Measurements from ENCODE around the gene ACER3.
A peak's percentile ranks its signal among the peaks of the same experiment; 100 is the strongest.

Gene ACER3

GRCh38 chr11:76837696-76838677 lies 22.7 kb upstream of the ACER3 start:
- no peak overlapping the region for H4K91ac ChIP-seq (ENCODE audit: low read depth, low read length)
- H4K8ac ChIP-seq (ENCODE audit: low read depth, low read length), result no peak overlapping the region
- no peaks in the 10 kb centered on the region for H3K36me3 ChIP-seq (ENCODE audit: control insufficient read depth in 1 of 2, insufficient read depth in 2 of 2, low read length in 2 of 2)
- H2AFZ ChIP-seq (ENCODE audit: insufficient read depth, low read length, poor library complexity), result no peak overlapping the region
- no peak overlapping the region for H2BK5ac ChIP-seq (ENCODE audit: low read depth, low read length, poor library complexity)
- H3K18ac ChIP-seq (ENCODE audit: low read length), result no peak overlapping the region
- no peak overlapping the region for H3K14ac ChIP-seq (ENCODE audit: low read length)
- no peak for DNase-seq
- WGBS (ENCODE audit: extremely low coverage, insufficient coverage, insufficient read length), result no CpG with 5 or more reads among the region's 7 CpGs
- no peak overlapping the region for H4K12ac ChIP-seq (ENCODE audit: low read depth, low read length)
- no peak overlapping the region for H3K4ac ChIP-seq (ENCODE audit: low read depth, low read length)
- no peaks in the 10 kb centered on the region for H3K79me2 ChIP-seq (ENCODE audit: control insufficient read depth, insufficient read depth, low read length, poor library complexity)
- no peak overlapping the region for H3K9ac ChIP-seq (ENCODE audit: low read length)
- H3K79me1 ChIP-seq (ENCODE audit: low read length), result no peaks in the 10 kb centered on the region
- no peak overlapping the region for H3K23ac ChIP-seq (ENCODE audit: low read length)
- no peak overlapping the region for H3K4me2 ChIP-seq (ENCODE audit: low read length)
- no peak overlapping the region for H2BK120ac ChIP-seq (ENCODE audit: insufficient read depth, low read length, poor library complexity)
- no peaks in the 10 kb centered on the region for H3K9me3 ChIP-seq (ENCODE audit: insufficient read depth, low read depth, low read length)
- H3K27me3 ChIP-seq (ENCODE audit: insufficient read depth, low read length), result no peaks in the 10 kb centered on the region
- H3K4me1 ChIP-seq (ENCODE audit: control insufficient read depth in 1 of 2, insufficient read depth in 2 of 2, low read length in 2 of 2), result peaks cover 4% of the 10 kb centered on the region in 2 experiments
- no peak overlapping the region for H3K4me3 ChIP-seq (ENCODE audit: low read depth, low read length)
- no peak overlapping the region for H2AK5ac ChIP-seq (ENCODE audit: low read length)
- no peak overlapping the region for H2BK12ac ChIP-seq (ENCODE audit: low read length)
- H3K27ac ChIP-seq (ENCODE audit: low read depth, low read length), result no peak overlapping the region

DNA sequence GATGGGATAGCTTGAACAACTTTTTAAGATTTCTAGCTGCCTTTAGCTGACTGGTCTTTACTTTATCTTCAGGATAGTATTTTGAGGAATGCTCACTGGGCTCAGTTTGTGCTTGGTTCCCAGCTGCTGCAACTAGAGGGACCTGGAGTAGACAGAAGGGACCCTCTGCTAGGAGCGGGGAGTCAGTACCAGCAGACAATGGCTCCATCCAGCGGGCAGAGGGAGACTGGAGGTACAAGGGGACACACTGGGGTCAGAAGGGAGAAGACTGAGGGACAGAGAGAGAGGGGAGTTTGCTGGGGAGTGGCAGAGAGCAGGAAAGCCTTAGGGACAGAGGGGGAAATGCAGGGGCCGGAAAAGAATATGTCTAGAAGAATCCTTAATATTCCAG lies 22.0 kb upstream of the ACER3 start:
- H3K79me1 ChIP-seq (ENCODE audit: low read length), result no peaks in the 10 kb centered on the region
- H3K27me3 ChIP-seq (ENCODE audit: insufficient read depth, low read length), result no peaks in the 10 kb centered on the region
- no peak overlapping the region for H3K9ac ChIP-seq (ENCODE audit: low read length)
- no peak overlapping the region for H2AFZ ChIP-seq (ENCODE audit: insufficient read depth, low read length, poor library complexity)
- no peak overlapping the region for H3K4ac ChIP-seq (ENCODE audit: low read depth, low read length)
- no peaks in the 10 kb centered on the region for H3K79me2 ChIP-seq (ENCODE audit: control insufficient read depth, insufficient read depth, low read length, poor library complexity)
- H3K36me3 ChIP-seq (ENCODE audit: control insufficient read depth in 1 of 2, insufficient read depth in 2 of 2, low read length in 2 of 2), result no peaks in the 10 kb centered on the region
- H2BK12ac ChIP-seq (ENCODE audit: low read length), result no peak overlapping the region
- no peak overlapping the region for H2AK5ac ChIP-seq (ENCODE audit: low read length)
- H3K27ac ChIP-seq (ENCODE audit: low read depth, low read length), result no peak overlapping the region
- H3K4me1 ChIP-seq (ENCODE audit: control insufficient read depth in 1 of 2, insufficient read depth in 2 of 2, low read length in 2 of 2), result peaks cover 4% of the 10 kb centered on the region in 2 experiments
- H2BK5ac ChIP-seq (ENCODE audit: low read depth, low read length, poor library complexity), result no peak overlapping the region
- no peak overlapping the region for H4K91ac ChIP-seq (ENCODE audit: low read depth, low read length)
- no CpG with 5 or more reads among the region's 3 CpGs for WGBS (ENCODE audit: extremely low coverage, insufficient coverage, insufficient read length)
- H3K23ac ChIP-seq (ENCODE audit: low read length), result no peak overlapping the region
- no peak overlapping the region for H2BK120ac ChIP-seq (ENCODE audit: insufficient read depth, low read length, poor library complexity)
- no peak overlapping the region for H3K4me3 ChIP-seq (ENCODE audit: low read depth, low read length)
- H3K4me2 ChIP-seq (ENCODE audit: low read length), result no peak overlapping the region
- H4K12ac ChIP-seq (ENCODE audit: low read depth, low read length), result no peak overlapping the region
- no peak overlapping the region for H3K18ac ChIP-seq (ENCODE audit: low read length)
- H4K8ac ChIP-seq (ENCODE audit: low read depth, low read length), result no peak overlapping the region
- no peaks in the 10 kb centered on the region for H3K9me3 ChIP-seq (ENCODE audit: insufficient read depth, low read depth, low read length)
- no peak overlapping the region for H3K14ac ChIP-seq (ENCODE audit: low read length)
- DNase-seq, result no peak

- Histone ChIP-seq H2AFZ (ENCODE audit: insufficient read depth, low read length, poor library complexity) (no peak overlapping the region), H2BK12ac (ENCODE audit: low read length) (no peak overlapping the region), H3K9me3 (ENCODE audit: insufficient read depth, low read depth, low read length) (no peaks in the 10 kb centered on the region), H3K23ac (ENCODE audit: low read length) (no peak overlapping the region), H3K18ac (ENCODE audit: low read length) (no peak overlapping the region), H3K4ac (ENCODE audit: low read depth, low read length) (no peak overlapping the region), H3K79me2 (ENCODE audit: control insufficient read depth, insufficient read depth, low read length, poor library complexity) (no peaks in the 10 kb centered on the region), H4K12ac (ENCODE audit: low read depth, low read length) (no peak overlapping the region), H3K36me3 (ENCODE audit: control insufficient read depth in 1 of 2, insufficient read depth in 2 of 2, low read length in 2 of 2) (no peaks in the 10 kb centered on the region), H3K27ac (ENCODE audit: low read depth, low read length) (no peak overlapping the region), H2AK5ac (ENCODE audit: low read length) (no peak overlapping the region), H4K91ac (ENCODE audit: low read depth, low read length) (no peak overlapping the region), H3K27me3 (ENCODE audit: insufficient read depth, low read length) (no peaks in the 10 kb centered on the region), H3K4me2 (ENCODE audit: low read length) (no peak overlapping the region), H3K14ac (ENCODE audit: low read length) (no peak overlapping the region), H2BK5ac (ENCODE audit: low read depth, low read length, poor library complexity) (no peak overlapping the region), H3K4me3 (ENCODE audit: low read depth, low read length) (no peak overlapping the region), H4K8ac (ENCODE audit: low read depth, low read length) (no peak overlapping the region), H3K79me1 (ENCODE audit: low read length) (no peaks in the 10 kb centered on the region), H3K9ac (ENCODE audit: low read length) (no peak overlapping the region), H3K4me1 (ENCODE audit: control insufficient read depth in 1 of 2, insufficient read depth in 2 of 2, low read length in 2 of 2) (peaks cover 4% of the 10 kb centered on the region in 2 experiments), H2BK120ac (ENCODE audit: insufficient read depth, low read length, poor library complexity) (no peak overlapping the region)
- DNase-seq, result peak in 1 of 2 donors; percentile 23
- WGBS (ENCODE audit: extremely low coverage, insufficient coverage, insufficient read length), result no CpG with 5 or more reads among the region's 1 CpG
Observed at GRCh38 chr11:76839311-76839710, 21.4 kb upstream of the ACER3 start.

- Histone ChIP-seq H2AK5ac (ENCODE audit: low read length) (no peak overlapping the region), H2BK120ac (ENCODE audit: insufficient read depth, low read length, poor library complexity) (no peak overlapping the region), H3K9me3 (ENCODE audit: insufficient read depth, low read depth, low read length) (no peaks in the 10 kb centered on the region), H3K18ac (ENCODE audit: low read length) (no peak overlapping the region), H3K79me1 (ENCODE audit: low read length) (no peaks in the 10 kb centered on the region), H3K4me1 (ENCODE audit: control insufficient read depth in 1 of 2, insufficient read depth in 2 of 2, low read length in 2 of 2) (peaks cover 4% of the 10 kb centered on the region in 2 experiments), H3K9ac (ENCODE audit: low read length) (no peak overlapping the region), H3K4me2 (ENCODE audit: low read length) (no peak overlapping the region), H3K36me3 (ENCODE audit: control insufficient read depth in 1 of 2, insufficient read depth in 2 of 2, low read length in 2 of 2) (no peaks in the 10 kb centered on the region), H4K8ac (ENCODE audit: low read depth, low read length) (no peak overlapping the region), H3K14ac (ENCODE audit: low read length) (no peak overlapping the region), H4K12ac (ENCODE audit: low read depth, low read length) (no peak overlapping the region), H2AFZ (ENCODE audit: insufficient read depth, low read length, poor library complexity) (no peak overlapping the region), H3K27ac (ENCODE audit: low read depth, low read length) (no peak overlapping the region), H3K79me2 (ENCODE audit: control insufficient read depth, insufficient read depth, low read length, poor library complexity) (no peaks in the 10 kb centered on the region), H3K23ac (ENCODE audit: low read length) (no peak overlapping the region), H2BK12ac (ENCODE audit: low read length) (no peak overlapping the region), H3K4ac (ENCODE audit: low read depth, low read length) (no peak overlapping the region), H3K4me3 (ENCODE audit: low read depth, low read length) (no peak overlapping the region), H4K91ac (ENCODE audit: low read depth, low read length) (no peak overlapping the region), H3K27me3 (ENCODE audit: insufficient read depth, low read length) (no peaks in the 10 kb centered on the region), H2BK5ac (ENCODE audit: low read depth, low read length, poor library complexity) (no peak overlapping the region)
- DNase-seq, result no peak
- no CpG with 5 or more reads among the region's 4 CpGs for WGBS (ENCODE audit: extremely low coverage, insufficient coverage, insufficient read length)
Observed at GRCh38 chr11:76841923-76842452, 18.7 kb upstream of the ACER3 start.

All from trophoblast cell (in vitro differentiated cells and primary cell).